Progenitor cell of endocrine pancreas (in vitro differentiated cells): Measurements from ENCODE around the gene KRTAP12-2. TPM values are rescaled to one million over a fixed set of nuclear protein-coding genes. Genes with fewer than 3 reads are reported as not detected.
"Not testable (repeated sequence)": the region's sequence is repeated elsewhere in the genome, so short reads cannot be mapped to it uniquely, and the experiment has no call there.

Experiments
- DNase-seq: peaks from one replicate; pipeline ENCODE4 v3.0.0; 2021; ENCODE audit warnings: low spot score; ENCODE audit not compliant: unreplicated experiment
- H3K27ac Mint-ChIP-seq: 2 replicates; pipeline ENCODE4 v1.8.0; 2021; ENCODE audit warnings: mild to moderate bottlenecking, moderate library complexity, mixed read lengths
- H3K27me3 Mint-ChIP-seq: 2 replicates; pipeline ENCODE4 v1.8.0; 2021; ENCODE audit warnings: mixed read lengths
- H3K36me3 Mint-ChIP-seq: 2 replicates; pipeline ENCODE4 v1.8.0; 2022; ENCODE audit warnings: mixed read lengths; ENCODE audit not compliant: insufficient read depth
- H3K4me1 Mint-ChIP-seq: 2 replicates; pipeline ENCODE4 v1.8.0; 2021; ENCODE audit warnings: low read depth, mixed read lengths
- H3K4me3 Mint-ChIP-seq: 2 replicates; pipeline ENCODE4 v1.8.0; 2021; ENCODE audit warnings: low read depth, mild to moderate bottlenecking, moderate library complexity, mixed read lengths
- H3K9me3 Mint-ChIP-seq: 2 replicates; pipeline ENCODE4 v1.8.0; 2021; ENCODE audit warnings: low read depth, mixed read lengths
- total RNA-seq: library from RNA; stranded (reverse); gene quantifications from 2 replicates; pipeline ENCODE4 v1.2.1, GENCODE V29; 2021
- TF ChIP-seq, protein P1 (sequence below): fragments of 200-600 bp; sonication (generic); IDR thresholded peaks from one replicate; pipeline ENCODE4 v1.5.0; 2021; ENCODE audit warnings: antibody characterized with exemption, mild to moderate bottlenecking; ENCODE audit not compliant: unreplicated experiment

Gene KRTAP12-2
- total RNA-seq, 1 donor from 2014 or later, result not detected

DNA sequence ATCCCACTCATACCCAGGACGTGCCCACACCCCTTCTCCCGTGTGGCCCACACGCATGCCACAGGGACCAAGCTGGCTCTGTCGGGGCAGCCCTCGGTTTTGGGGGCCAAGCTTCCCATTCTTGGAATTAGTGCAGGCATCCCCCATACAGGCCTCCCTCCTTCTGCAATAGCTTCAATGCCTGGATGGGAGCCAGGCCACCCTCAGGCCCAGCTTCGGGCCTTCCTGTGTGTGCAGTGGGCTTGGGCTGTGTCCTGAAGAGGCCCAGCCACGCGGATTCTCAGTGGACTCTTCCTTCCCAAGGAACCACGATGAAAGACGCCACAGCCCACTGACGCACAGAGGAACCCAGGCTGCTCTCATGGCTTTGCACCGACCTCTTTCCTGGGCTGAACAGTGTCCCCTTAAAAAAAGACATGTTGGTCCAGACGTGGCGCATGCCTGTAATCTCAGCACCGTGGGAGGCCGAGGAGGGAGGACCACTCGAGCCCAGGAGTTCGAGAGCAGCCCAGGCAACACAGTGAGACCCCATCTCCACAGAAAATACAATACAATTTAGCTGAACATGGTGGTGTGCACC, 17.1 kb downstream of the KRTAP12-2 start:
- H3K27ac Mint-ChIP-seq, result no peak overlapping the region
- peaks cover 3% of the 10 kb centered on the region for H3K36me3 Mint-ChIP-seq
- peaks cover 5% of the 10 kb centered on the region for H3K9me3 Mint-ChIP-seq
- no peak overlapping the region for H3K4me3 Mint-ChIP-seq
- H3K4me1 Mint-ChIP-seq, result no peaks in the 10 kb centered on the region
- TF ChIP-seq, protein P1, sequence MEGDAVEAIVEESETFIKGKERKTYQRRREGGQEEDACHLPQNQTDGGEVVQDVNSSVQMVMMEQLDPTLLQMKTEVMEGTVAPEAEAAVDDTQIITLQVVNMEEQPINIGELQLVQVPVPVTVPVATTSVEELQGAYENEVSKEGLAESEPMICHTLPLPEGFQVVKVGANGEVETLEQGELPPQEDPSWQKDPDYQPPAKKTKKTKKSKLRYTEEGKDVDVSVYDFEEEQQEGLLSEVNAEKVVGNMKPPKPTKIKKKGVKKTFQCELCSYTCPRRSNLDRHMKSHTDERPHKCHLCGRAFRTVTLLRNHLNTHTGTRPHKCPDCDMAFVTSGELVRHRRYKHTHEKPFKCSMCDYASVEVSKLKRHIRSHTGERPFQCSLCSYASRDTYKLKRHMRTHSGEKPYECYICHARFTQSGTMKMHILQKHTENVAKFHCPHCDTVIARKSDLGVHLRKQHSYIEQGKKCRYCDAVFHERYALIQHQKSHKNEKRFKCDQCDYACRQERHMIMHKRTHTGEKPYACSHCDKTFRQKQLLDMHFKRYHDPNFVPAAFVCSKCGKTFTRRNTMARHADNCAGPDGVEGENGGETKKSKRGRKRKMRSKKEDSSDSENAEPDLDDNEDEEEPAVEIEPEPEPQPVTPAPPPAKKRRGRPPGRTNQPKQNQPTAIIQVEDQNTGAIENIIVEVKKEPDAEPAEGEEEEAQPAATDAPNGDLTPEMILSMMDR, result no peak
- DNase-seq, result no peak
- H3K27me3 Mint-ChIP-seq, result peaks cover 6% of the 10 kb centered on the region

DNA sequence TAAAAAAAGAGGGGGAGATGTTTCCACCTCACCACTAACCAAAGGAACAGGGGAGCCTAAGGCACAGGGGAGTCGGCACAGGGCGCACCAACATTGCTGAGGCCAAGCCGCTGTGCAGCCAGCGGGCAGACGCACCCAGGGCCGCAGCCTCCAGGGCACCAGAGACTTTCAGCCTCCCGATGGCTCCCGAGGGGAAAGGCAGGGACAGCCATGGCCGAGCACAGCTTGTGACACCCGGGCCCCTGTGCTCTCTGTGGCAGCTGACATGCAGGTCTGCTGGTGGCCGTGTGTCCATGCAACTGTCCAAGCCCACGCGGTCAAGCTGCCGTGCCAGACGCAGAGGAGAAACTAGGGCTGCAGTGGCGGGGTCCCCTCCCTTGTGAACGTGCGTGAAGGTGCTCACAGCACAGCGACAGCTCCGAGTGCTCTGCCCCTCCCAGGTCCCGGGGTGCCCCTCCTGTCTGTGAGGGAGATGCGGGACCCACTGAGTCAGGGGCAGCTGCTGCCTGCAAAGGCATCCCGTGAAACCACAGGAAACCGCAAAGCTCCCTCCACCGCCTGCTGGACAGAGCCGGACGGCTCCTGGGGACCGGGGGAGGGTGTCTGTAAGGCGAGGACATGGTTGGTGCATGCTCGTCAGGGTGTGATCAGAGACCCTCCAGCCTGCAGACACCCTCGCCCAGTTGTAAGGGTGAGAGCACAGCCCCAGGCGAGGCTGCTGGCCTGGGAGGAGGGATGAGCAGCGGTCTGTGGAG, 18.0 kb downstream of the KRTAP12-2 start:
- Mint-ChIP-seq H3K27me3 (peaks cover 6% of the 10 kb centered on the region), H3K4me3 (no peak overlapping the region), H3K27ac (no peak overlapping the region), H3K9me3 (peaks cover 12% of the 10 kb centered on the region), H3K36me3 (peaks cover 3% of the 10 kb centered on the region), H3K4me1 (no peaks in the 10 kb centered on the region)
- TF ChIP-seq, protein P1, result no peak
- DNase-seq, result no peak

DNA sequence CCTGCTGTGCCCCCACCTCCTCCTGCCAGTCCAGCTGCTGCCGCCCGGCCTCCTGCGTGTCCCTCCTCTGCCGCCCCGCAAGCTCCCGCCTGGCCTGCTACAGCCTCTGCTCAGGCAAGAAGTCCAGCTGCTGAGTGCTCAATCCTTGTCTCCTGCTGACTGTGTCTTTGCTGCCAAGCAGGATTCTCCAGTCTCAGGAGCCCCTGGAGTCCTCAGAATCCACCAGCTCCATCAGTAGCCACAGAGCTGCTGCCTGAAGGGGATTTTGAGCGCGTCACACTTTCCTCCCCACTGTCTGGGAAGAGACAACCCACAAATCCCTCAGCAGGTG, 19.5 kb downstream of the KRTAP12-2 start:
- H3K27ac Mint-ChIP-seq, result peak overlapping the region; percentile 7
- DNase-seq, result no peak
- TF ChIP-seq, protein P1, result no peak
- peaks cover 6% of the 10 kb centered on the region for H3K27me3 Mint-ChIP-seq
- H3K4me3 Mint-ChIP-seq, result no peak overlapping the region
- no peaks in the 10 kb centered on the region for H3K4me1 Mint-ChIP-seq
- peaks cover 18% of the 10 kb centered on the region for H3K9me3 Mint-ChIP-seq
- peaks cover 3% of the 10 kb centered on the region for H3K36me3 Mint-ChIP-seq

DNA sequence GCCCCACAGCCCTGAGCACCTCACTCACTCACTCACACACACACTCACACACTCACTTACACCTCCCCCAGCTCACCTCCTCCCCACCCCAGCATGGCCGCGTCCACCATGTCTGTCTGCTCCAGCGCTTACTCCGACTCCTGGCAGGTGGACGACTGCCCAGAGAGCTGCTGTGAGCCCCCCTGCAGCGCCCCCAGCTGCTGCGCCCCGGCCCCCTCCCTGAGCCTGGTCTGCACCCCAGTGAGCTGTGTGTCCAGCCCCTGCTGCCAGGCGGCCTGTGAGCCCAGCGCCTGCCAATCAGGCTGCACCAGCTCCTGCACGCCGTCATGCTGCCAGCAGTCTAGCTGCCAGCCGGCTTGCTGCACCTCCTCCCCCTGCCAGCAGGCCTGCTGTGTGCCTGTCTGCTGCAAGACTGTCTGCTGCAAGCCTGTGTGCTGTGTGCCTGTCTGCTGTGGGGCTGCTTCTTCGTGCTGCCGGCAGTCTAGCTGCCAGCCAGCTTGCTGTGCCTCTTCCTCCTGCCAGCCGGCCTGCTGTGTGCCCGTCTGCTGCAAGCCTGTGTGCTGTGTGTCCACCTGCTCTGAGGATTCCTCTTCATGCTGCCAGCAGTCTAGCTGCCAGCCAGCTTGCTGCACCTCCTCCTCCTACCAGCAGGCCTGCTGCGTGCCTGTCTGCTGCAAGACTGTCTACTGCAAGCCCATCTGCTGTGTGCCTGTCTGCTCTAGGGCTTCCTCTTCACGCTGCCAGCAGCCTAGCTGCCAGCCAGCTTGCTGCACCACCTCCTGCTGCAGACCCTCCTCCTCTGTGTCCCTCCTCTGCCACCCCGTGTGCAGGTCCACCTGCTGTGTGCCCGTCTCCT, 20.1 kb downstream of the KRTAP12-2 start, which contains the start of gene KRTAP10-11:
KRTAP10-11 (plus strand) TSS at position 49 of the 856 bp plus-strand sequence; CDS start at position 94, 45 bp downstream.
- not testable (repeated sequence) for DNase-seq, H3K4me1 Mint-ChIP-seq, H3K27me3 Mint-ChIP-seq, H3K36me3 Mint-ChIP-seq, H3K4me3 Mint-ChIP-seq
- Mint-ChIP-seq H3K27ac (peak within 1 kb of the TSS; percentile 7), H3K9me3 (peaks cover 20% of the 10 kb centered on the region)

DNA sequence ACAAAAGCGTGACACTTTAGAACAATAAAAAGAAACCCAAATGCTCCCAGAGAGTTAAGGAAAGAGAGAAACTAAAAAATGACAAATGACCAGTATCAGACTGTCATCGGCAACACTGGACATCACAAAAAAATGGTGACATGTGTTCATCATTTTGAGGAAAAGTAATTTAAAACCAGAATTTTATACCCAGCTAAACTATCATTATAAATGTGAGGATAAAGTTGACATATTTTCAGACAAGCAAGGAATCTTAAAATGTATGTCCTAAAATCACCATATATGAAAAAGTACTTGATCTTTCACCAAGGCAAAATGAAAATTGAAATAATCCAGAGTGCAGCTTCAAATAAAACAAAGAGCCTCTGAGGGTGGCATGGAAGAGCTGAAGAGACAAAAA, 21.8 kb downstream of the KRTAP12-2 start:
- Mint-ChIP-seq H3K4me1 (no peaks in the 10 kb centered on the region), H3K9me3 (peaks cover 24% of the 10 kb centered on the region), H3K27me3 (peaks cover 12% of the 10 kb centered on the region), H3K27ac (no peak overlapping the region), H3K36me3 (peaks cover 3% of the 10 kb centered on the region), H3K4me3 (no peak overlapping the region)
- TF ChIP-seq, protein P1, result no peak
- DNase-seq, result no peak
